IMR-90 (cell line): Measurements from ENCODE around the gene TMEM154. TPM values are rescaled to one million over a fixed set of nuclear protein-coding genes. Genes with fewer than 3 reads are reported as not detected.

Source experiments
- ATAC-seq: fragments of 200-7000 bp; cut with Tn5 transposase; 2 replicates; pipeline ENCODE4 v1.9.1; 2020; ENCODE audit warnings: low read depth, mild to moderate bottlenecking, moderate library complexity
- BruUV-seq: library from RNA; stranded (reverse); fragments of 400-500 nt; replicated peaks from 2 replicates; lab custom pipeline; 2021; lab: Mats Ljungman, UMichigan
- CTCF ChIA-PET: fragments of 300-600 bp; formaldehyde crosslinking; extraction: SDS; loops from one replicate; lab custom pipeline; 2021; ENCODE audit warnings: antibody characterized with exemption; lab: Yijun Ruan, JAX
- POLR2A ChIA-PET: fragments of 300-600 bp; sonication (Branson Sonifier 250); formaldehyde crosslinking; loops from one replicate; lab custom pipeline; 2022; ENCODE audit warnings: antibody characterized with exemption; ENCODE audit not compliant: unreplicated experiment; lab: Charles Lee
- DNase-seq: peaks from one replicate; pipeline ENCODE4 v3.0.0; 2013
- H2AFZ ChIP-seq: replicated peaks from 2 replicates; pipeline ENCODE3; 2013; ENCODE audit warnings: low read length, mild to moderate bottlenecking; ENCODE audit not compliant: poor library complexity
- H2AK5ac ChIP-seq: 2 replicates; pipeline ENCODE4 v1.6.1; 2013; ENCODE audit warnings: low read depth, low read length, inconsistent platforms
- H2AK9ac ChIP-seq: replicated peaks from 2 replicates; pipeline ENCODE3; 2013; ENCODE audit warnings: mild to moderate bottlenecking, low read depth, low read length, moderate library complexity; ENCODE audit not compliant: poor library complexity
- H2BK120ac ChIP-seq: 2 replicates; pipeline ENCODE4 v1.6.1; 2013; ENCODE audit warnings: low read depth, low read length, inconsistent platforms
- H2BK15ac ChIP-seq: 3 replicates; pipeline ENCODE4 v1.6.1; 2013; ENCODE audit warnings: low read depth, low read length, inconsistent platforms
- H2BK20ac ChIP-seq: 2 replicates; pipeline ENCODE4 v1.6.1; 2013; ENCODE audit warnings: low read depth, mild to moderate bottlenecking, inconsistent platforms, low read length, moderate library complexity
- H2BK5ac ChIP-seq: 2 replicates; pipeline ENCODE4 v1.6.1; 2013; ENCODE audit warnings: mild to moderate bottlenecking, low read depth, low read length, inconsistent platforms; ENCODE audit not compliant: poor library complexity, severe bottlenecking
- H3K14ac ChIP-seq: replicated peaks from 2 replicates; pipeline ENCODE4 v1.6.1; 2013; ENCODE audit warnings: low read depth, low read length, inconsistent platforms
- H3K18ac ChIP-seq: 2 replicates; pipeline ENCODE4 v1.6.1; 2013; ENCODE audit warnings: low read depth, low read length, control low read depth
- H3K23ac ChIP-seq: 2 replicates; pipeline ENCODE4 v1.6.1; 2013; ENCODE audit warnings: low read depth, low read length, inconsistent platforms
- H3K27ac ChIP-seq: 2 replicates; pipeline ENCODE4 v1.5.1; 2013; ENCODE audit warnings: mild to moderate bottlenecking, control low read depth, low read length; ENCODE audit not compliant: insufficient read depth
- H3K27me3 ChIP-seq: 2 replicates; pipeline ENCODE4 v1.6.1; 2013; ENCODE audit warnings: low read length; ENCODE audit not compliant: control insufficient read depth, insufficient read depth
- H3K36me3 ChIP-seq: 2 replicates; pipeline ENCODE4 v1.6.1; 2013; ENCODE audit warnings: low read length, mixed read lengths; ENCODE audit not compliant: control insufficient read depth, insufficient read depth
- H3K4ac ChIP-seq: 2 replicates; pipeline ENCODE4 v1.6.1; 2013; ENCODE audit warnings: low read depth, low read length, inconsistent platforms
- H3K4me1 ChIP-seq: 2 replicates; pipeline ENCODE4 v1.6.1; 2013; ENCODE audit warnings: low read length, mixed read lengths; ENCODE audit not compliant: control insufficient read depth, insufficient read depth
- H3K4me2 ChIP-seq: 2 replicates; pipeline ENCODE4 v1.6.1; 2013; ENCODE audit warnings: low read depth, mild to moderate bottlenecking, control low read depth, low read length, moderate library complexity
- H3K4me3 ChIP-seq: 2 replicates; pipeline ENCODE4 v1.5.1; 2013; ENCODE audit warnings: low read depth, mild to moderate bottlenecking, control low read depth, low read length, moderate library complexity; ENCODE audit not compliant: insufficient read depth
- H3K56ac ChIP-seq: 2 replicates; pipeline ENCODE4 v1.6.1; 2013; ENCODE audit warnings: low read length, inconsistent platforms; ENCODE audit not compliant: insufficient read depth; ENCODE audit errors: extremely low read depth
- H3K79me1 ChIP-seq, 2 experiments: 2 replicates each; pipeline ENCODE4 v1.6.1; 2013; ENCODE audit warnings: low read length in 2 of 2, inconsistent platforms in 1 of 2, low read depth in 1 of 2
- H3K9ac ChIP-seq: 2 replicates; pipeline ENCODE4 v1.6.1; 2013; ENCODE audit warnings: low read depth, low read length, control low read depth
- H3K9me1 ChIP-seq: 2 replicates; pipeline ENCODE4 v1.6.1; 2013; ENCODE audit warnings: low read length, inconsistent platforms; ENCODE audit not compliant: insufficient read depth
- H3K9me3 ChIP-seq: 2 replicates; pipeline ENCODE4 v1.6.1; 2013; ENCODE audit warnings: low read length; ENCODE audit not compliant: control insufficient read depth, insufficient read depth
- H4K20me1 ChIP-seq: 2 replicates; pipeline ENCODE4 v1.6.1; 2013; ENCODE audit warnings: low read length, inconsistent platforms; ENCODE audit not compliant: insufficient read depth
- H4K5ac ChIP-seq: 2 replicates; pipeline ENCODE4 v1.6.1; 2013; ENCODE audit warnings: mild to moderate bottlenecking, low read depth, low read length, control low read depth
- H4K8ac ChIP-seq, 2 experiments: 2 replicates each; pipeline ENCODE4 v1.6.1; 2013; ENCODE audit warnings: low read depth in 2 of 2, low read length in 2 of 2, control low read depth in 1 of 2, inconsistent platforms in 1 of 2
- H4K91ac ChIP-seq: 2 replicates; pipeline ENCODE4 v1.6.1; 2013; ENCODE audit warnings: low read depth, low read length, inconsistent platforms; ENCODE audit not compliant: insufficient read depth
- RCOR1 ChIP-seq: IDR thresholded peaks from 2 replicates; pipeline ENCODE4 v1.6.1; 2012; ENCODE audit warnings: mild to moderate bottlenecking, low read length, improper control_type of control experiment; ENCODE audit not compliant: insufficient replicate concordance
- WGBS, 2 experiments: methylation state at CpG; one replicate each; pipeline versions ENCODE4 v1.1.5 to v1.1.7; 2013; ENCODE audit warnings: missing lambda C conversion rate in 2 of 2; ENCODE audit not compliant: insufficient read length in 1 of 2; ENCODE audit errors: extremely low coverage in 2 of 2; 5-methylcytosine and 5-hydroxymethylcytosine counted together
- dilution Hi-C: fragments of 300-500 bp; cut with HindIII; formaldehyde crosslinking; loops from one replicate; pipeline ENCODE4 v1.14.3; 2018; ENCODE audit warnings: low sequenced_read_pairs; ENCODE audit not compliant: unreplicated experiment
- in situ Hi-C: fragments of 300-500 bp; cut with MboI; formaldehyde crosslinking; loops from 3 replicates; pipeline ENCODE4 v1.14.3; 2019; ENCODE audit warnings: low sequenced_read_pairs, inconsistent platforms, mixed read lengths
- intact Hi-C: fragments of 100-400 bp; cut with micrococcal nuclease; formaldehyde crosslinking; loops from 2 replicates; pipeline ENCODE4 v1.10.0; 2022
- polyA plus RNA-seq, 3 experiments: library from polyadenylated mRNA; depleted of rRNA; stranded (reverse); fragments of >200 nt; gene quantifications; 2 replicates each; pipeline ENCODE4 v1.2.3, GENCODE V29; 2012; ENCODE audit warnings: low replicate concordance in 1 of 3
- total RNA-seq: library from RNA; depleted of rRNA; stranded (reverse); fragments of >200 nt; gene quantifications from 2 replicates; pipeline ENCODE4 v1.2.3, GENCODE V29; 2012

TMEM154 gene
- total and polyA plus RNA-seq, 2 of the 4 experiments (the other 2 are of a cell fraction), result 0.12 to 0.18 TPM

GRCh38 chr4:152586668-152587067 is 93.1 kb downstream of the TMEM154 start:
- intact Hi-C loops, result no loop called here
- no peak for ATAC-seq
- in situ Hi-C loops, result no loop called here
- Histone ChIP-seq H2BK5ac (no peak overlapping the region), H3K23ac (no peak overlapping the region), H2BK15ac (no peak overlapping the region), H4K8ac (no peak overlapping the region), H3K79me1 (no peaks in the 10 kb centered on the region), H3K27me3 (no peaks in the 10 kb centered on the region; the same call in 1 of the 2 replicates), H3K4me2 (no peak overlapping the region), H3K14ac (no peak overlapping the region), H4K5ac (no peak overlapping the region), H2AFZ (no peak overlapping the region), H2AK9ac (no peak overlapping the region), H3K18ac (no peak overlapping the region), H4K20me1 (no peaks in the 10 kb centered on the region), H3K27ac (no peak overlapping the region), H3K4me1 (peaks cover 11% of the 10 kb centered on the region), H2BK20ac (no peak overlapping the region), H4K91ac (no peak overlapping the region), H3K36me3 (no peaks in the 10 kb centered on the region), H3K4me3 (no peak overlapping the region), H3K9ac (no peak overlapping the region), H2BK120ac (no peak overlapping the region), H3K9me3 (no peaks in the 10 kb centered on the region), H3K9me1 (0 out of 2 replicates have a peak, but pooled peaks cover 3% of the 10 kb centered on the region), H3K56ac (no peak overlapping the region), H3K4ac (no peak overlapping the region), H2AK5ac (no peak overlapping the region)
- dilution Hi-C loops, result no loop called here
- no peak for DNase-seq
- BruUV-seq, result no TSS peak
- ChIA-PET POLR2A (no interaction called here), CTCF (no interaction called here)
- no CpG with 5 or more reads among the region's 2 CpGs for WGBS, 2 experiments
- TF ChIP-seq RCOR1, result no peak
